ENCODE measurements around the gene RIC8A. TPM values are rescaled to one million over a fixed set of nuclear protein-coding genes. Genes with fewer than 3 reads are reported as not detected.

RIC8A gene
- total and polyA plus RNA-seq, 9 of the 15 experiments (the other 6 are each of a cell fraction or from before 2014, with no cell fraction given), result 10.7 to 108 (median 72.1) TPM

DNA sequence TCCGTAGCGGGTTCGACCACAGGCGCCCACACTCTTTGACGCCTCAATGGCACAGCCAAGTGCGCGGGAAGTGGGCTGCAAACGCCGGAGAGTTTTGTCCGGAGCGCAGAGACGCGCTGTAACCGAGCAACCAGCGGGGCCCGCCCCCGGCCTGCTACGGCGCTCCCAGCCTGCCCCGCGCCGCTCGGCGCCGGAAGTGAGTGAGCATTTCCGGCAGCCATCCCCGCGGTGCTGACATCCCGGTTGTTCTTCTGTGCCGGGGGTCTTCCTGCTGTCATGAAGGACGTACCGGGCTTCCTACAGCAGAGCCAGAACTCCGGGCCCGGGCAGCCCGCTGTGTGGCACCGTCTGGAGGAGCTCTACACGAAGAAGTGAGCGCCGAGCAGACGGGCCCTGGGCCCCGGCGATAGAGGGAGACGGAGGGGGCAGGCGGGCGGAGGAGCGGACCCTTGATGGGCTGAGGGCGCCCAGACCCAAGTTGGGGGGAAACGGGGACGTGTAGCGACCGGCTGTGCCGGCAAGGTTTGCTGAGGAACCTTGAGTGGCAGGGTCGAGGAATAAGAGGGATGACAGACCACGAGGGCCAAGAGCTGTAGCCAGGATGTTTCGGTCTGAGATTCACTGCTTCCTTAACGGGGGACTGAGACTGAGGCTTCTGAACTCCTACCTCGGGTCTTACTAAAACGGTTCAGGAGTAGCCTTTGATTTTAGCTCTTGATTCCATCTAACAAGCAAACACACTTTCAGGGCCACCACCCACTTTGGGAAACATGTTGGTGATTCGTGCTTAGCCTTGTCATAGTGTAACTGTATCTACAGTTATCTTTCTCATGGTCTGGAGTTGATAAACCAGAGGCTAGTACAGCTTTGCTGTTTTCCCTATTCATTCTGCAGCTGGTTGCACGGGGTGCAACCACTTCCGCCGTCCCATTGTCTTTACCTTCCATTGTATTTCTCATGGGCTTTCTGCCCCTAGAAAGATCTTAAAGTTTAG is 29.6 kb downstream of the RIC8A start, which contains the start of gene PSMD13 (continued):
- no peak for TF ChIP-seq ZNF57 (CRISPR knock-in tag; IDR thresholded peaks at IDR 0.05)
- TF ChIP-seq RBFOX2 (IDR thresholded peaks at IDR 0.05; ENCODE audit: low read depth, low read length), result peak; percentile 93
- no peak for TF ChIP-seq NUFIP1 (IDR thresholded peaks at IDR 0.05; ENCODE audit: partially characterized antibody)
- TF ChIP-seq SAFB2 (IDR thresholded peaks at IDR 0.05; ENCODE audit: borderline replicate concordance, low read depth, low read length, severe bottlenecking), result no peak
- TF ChIP-seq TCF7L2 (IDR thresholded peaks at IDR 0.05; ENCODE audit: low read depth, low read length), result no peak
- no peak for TF ChIP-seq CTCF (IDR thresholded peaks at IDR 0.05 in 2 of 3, conservative IDR thresholded peaks at IDR 0.05 in 1 of 3; ENCODE audit: insufficient read depth in 2 of 3, low read depth in 1 of 3, low read length in 3 of 3)
- no peak; the same call in 1 of the 2 replicates for TF ChIP-seq NR2C1 (IDR thresholded peaks at IDR 0.05)
- no peak; the same call in 1 of the 2 replicates for TF ChIP-seq NR2C1 (tag; IDR thresholded peaks at IDR 0.05)
- 0 out of 2 replicates have a peak, but pooled peaks have one; percentile 76 for TF ChIP-seq EGR1 (conservative IDR thresholded peaks at IDR 0.05)
- no peak for TF ChIP-seq ZNF551 (CRISPR knock-in tag; IDR thresholded peaks at IDR 0.05)
- no peak for TF ChIP-seq PHB2 (IDR thresholded peaks at IDR 0.05; ENCODE audit: low read depth)
- TF ChIP-seq, protein P1, sequence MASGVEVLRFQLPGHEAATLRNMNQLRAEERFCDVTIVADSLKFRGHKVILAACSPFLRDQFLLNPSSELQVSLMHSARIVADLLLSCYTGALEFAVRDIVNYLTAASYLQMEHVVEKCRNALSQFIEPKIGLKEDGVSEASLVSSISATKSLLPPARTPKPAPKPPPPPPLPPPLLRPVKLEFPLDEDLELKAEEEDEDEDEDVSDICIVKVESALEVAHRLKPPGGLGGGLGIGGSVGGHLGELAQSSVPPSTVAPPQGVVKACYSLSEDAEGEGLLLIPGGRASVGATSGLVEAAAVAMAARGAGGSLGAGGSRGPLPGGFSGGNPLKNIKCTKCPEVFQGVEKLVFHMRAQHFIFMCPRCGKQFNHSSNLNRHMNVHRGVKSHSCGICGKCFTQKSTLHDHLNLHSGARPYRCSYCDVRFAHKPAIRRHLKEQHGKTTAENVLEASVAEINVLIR (CRISPR knock-in tag; IDR thresholded peaks at IDR 0.05), result no peak
- no peak for TF ChIP-seq ZNF583 (CRISPR knock-in tag; IDR thresholded peaks at IDR 0.05)
- TF ChIP-seq CEBPG (CRISPR knock-in tag; IDR thresholded peaks at IDR 0.05), result no peak
- TF ChIP-seq CEBPG (tag; conservative IDR thresholded peaks at IDR 0.05 in 1 of 2, IDR thresholded peaks at IDR 0.05 in 1 of 2), result no peak
- no peak; the same call in 1 of the 2 replicates for TF ChIP-seq MAFK (IDR thresholded peaks at IDR 0.05; ENCODE audit: low read length)
- TF ChIP-seq TAF7 (tag; IDR thresholded peaks at IDR 0.05), result no peak
- TF ChIP-seq STAT5B (CRISPR knock-in tag; IDR thresholded peaks at IDR 0.05), result no peak
- TF ChIP-seq CBX3 (IDR thresholded peaks at IDR 0.05; ENCODE audit: borderline replicate concordance in 1 of 2, low read length in 2 of 2), result no peak
- no peak for TF ChIP-seq CREB3 (tag; conservative IDR thresholded peaks at IDR 0.05; ENCODE audit: low read depth)
- TF ChIP-seq ZNF408 (CRISPR knock-in tag; IDR thresholded peaks at IDR 0.05; ENCODE audit: low read depth), result no peak
- no peak for TF ChIP-seq ZSCAN32 (CRISPR knock-in tag; IDR thresholded peaks at IDR 0.05)
- no peak for TF ChIP-seq BACH1 (tag; IDR thresholded peaks at IDR 0.05)
- TF ChIP-seq LCOR (CRISPR knock-in tag; IDR thresholded peaks at IDR 0.05), result no peak
- no peak for TF ChIP-seq BHLHE40 (IDR thresholded peaks at IDR 0.05; ENCODE audit: low read length)
- TF ChIP-seq ZNF184 (CRISPR knock-in tag; IDR thresholded peaks at IDR 0.05), result no peak
